Liver (tissue), 9 donors: Measurements from ENCODE around the gene ASB1. TPM values are rescaled to one million over a fixed set of nuclear protein-coding genes. Genes with fewer than 3 reads are reported as not detected.
A peak's percentile ranks its signal among the peaks of the same experiment; 100 is the strongest.

Source experiments
- DNase-seq: peaks from one replicate; pipeline ENCODE4 v3.0.0-alpha.2; 2017; ENCODE audit warnings: low spot score
- H3K27ac ChIP-seq, 2 donors: one replicate each; pipeline ENCODE4 v1.7.0; 2013; ENCODE audit warnings: inconsistent platforms in 2 of 2, low read length in 2 of 2, control low read depth in 1 of 2, low read depth in 1 of 2, mild to moderate bottlenecking in 1 of 2
- H3K27me3 ChIP-seq, 4 donors: one replicate each; pipeline versions ENCODE4 v1.6.1 to v1.7.0; 2013; ENCODE audit warnings: low read length in 3 of 4, inconsistent platforms in 1 of 4, mild to moderate bottlenecking in 1 of 4, moderate library complexity in 1 of 4; ENCODE audit not compliant: control insufficient read depth in 4 of 4, insufficient read depth in 4 of 4
- H3K36me3 ChIP-seq, 4 donors: one replicate each; pipeline versions ENCODE4 v1.6.1 to v1.7.0; 2013; ENCODE audit warnings: low read length in 3 of 4, mild to moderate bottlenecking in 3 of 4, low read depth in 1 of 4, moderate library complexity in 1 of 4; ENCODE audit not compliant: control insufficient read depth in 4 of 4, insufficient read depth in 3 of 4
- H3K4me1 ChIP-seq, 4 donors: one replicate each; pipeline versions ENCODE4 v1.6.1 to v1.7.0; 2013; ENCODE audit warnings: low read length in 3 of 4, mild to moderate bottlenecking in 3 of 4, moderate library complexity in 1 of 4; ENCODE audit not compliant: control insufficient read depth in 4 of 4, insufficient read depth in 4 of 4
- H3K4me3 ChIP-seq, 3 donors: one replicate each; pipeline versions ENCODE4 v1.6.1 to v1.7.0; 2013; ENCODE audit warnings: low read length in 3 of 3, control low read depth in 1 of 3, low read depth in 1 of 3, mild to moderate bottlenecking in 1 of 3
- H3K9ac ChIP-seq, 2 donors: one replicate each; pipeline ENCODE4 v1.7.0; 2013; ENCODE audit warnings: low read length in 2 of 2, mild to moderate bottlenecking in 2 of 2, moderate library complexity in 2 of 2, control low read depth in 1 of 2, low read depth in 1 of 2
- H3K9me3 ChIP-seq, 4 donors: one replicate each; pipeline versions ENCODE4 v1.6.1 to v1.7.0; 2013; ENCODE audit warnings: low read length in 3 of 4; ENCODE audit not compliant: control insufficient read depth in 4 of 4
- CTCF ChIP-seq: fragments of 150-350 bp; IDR thresholded peaks from 2 replicates; pipeline ENCODE4 v1.5.1; 2017; ENCODE audit warnings: improper control_type of control experiment, low read depth, low read length; ENCODE audit not compliant: missing input control
- FOXA1 ChIP-seq: IDR thresholded peaks from 2 replicates; pipeline ENCODE4 v1.6.1; 2016; ENCODE audit warnings: antibody characterized with exemption
- FOXA2 ChIP-seq: IDR thresholded peaks from 2 replicates; pipeline ENCODE4 v1.6.1; 2016; ENCODE audit warnings: antibody characterized with exemption
- HNF4G ChIP-seq: IDR thresholded peaks from 2 replicates; pipeline ENCODE4 v1.6.1; 2016; ENCODE audit warnings: antibody characterized with exemption
- JUND ChIP-seq, 2 donors: IDR thresholded peaks; 2 replicates each; pipeline ENCODE4 v1.6.1; 2016; ENCODE audit warnings: antibody characterized with exemption in 2 of 2
- MAX ChIP-seq: IDR thresholded peaks from 2 replicates; pipeline ENCODE4 v1.6.1; 2016; ENCODE audit warnings: antibody characterized with exemption
- NR2F2 ChIP-seq: IDR thresholded peaks from 2 replicates; pipeline ENCODE4 v1.6.1; 2016; ENCODE audit warnings: antibody characterized with exemption
- RAD21 ChIP-seq, 2 donors: IDR thresholded peaks; 2 replicates each; pipeline ENCODE4 v1.6.1; 2016; ENCODE audit warnings: antibody characterized with exemption in 2 of 2, mild to moderate bottlenecking in 2 of 2
- RXRA ChIP-seq, 2 donors: IDR thresholded peaks; 2 replicates each; pipeline ENCODE4 v1.6.1; 2017 to 2018; ENCODE audit warnings: antibody characterized with exemption in 2 of 2, mild to moderate bottlenecking in 1 of 2
- SP1 ChIP-seq: IDR thresholded peaks from 2 replicates; pipeline ENCODE4 v1.6.1; 2018; ENCODE audit warnings: antibody characterized with exemption, mild to moderate bottlenecking
- YY1 ChIP-seq: IDR thresholded peaks from 2 replicates; pipeline ENCODE4 v1.6.1; 2016; ENCODE audit warnings: antibody characterized with exemption, mild to moderate bottlenecking
- ZBTB33 ChIP-seq: IDR thresholded peaks from 2 replicates; pipeline ENCODE4 v1.6.1; 2016; ENCODE audit warnings: antibody characterized with exemption
- WGBS: extraction: QIAGEN DNeasy Blood & Tissue Kit; methylation state at CpG from one replicate; pipeline ENCODE4 v1.1.7; 2013; 5-methylcytosine and 5-hydroxymethylcytosine counted together
- polyA plus RNA-seq, 2 donors: library from polyadenylated mRNA; stranded (reverse) in 1 of 2; unstranded in 1 of 2; fragments of 200-250 nt in 1 of 2; fragments of >200 nt in 1 of 2; fragmentation: Nextera tagmentation in 1 of 2; extraction: Ambion mirVana in 1 of 2; gene quantifications; one replicate each; pipeline versions ENCODE4 v1.2.1 to v1.2.3, GENCODE V29; 2013 to 2015
- total RNA-seq, 2 donors: library from RNA; depleted of rRNA; stranded (reverse); fragments of >200 nt; gene quantifications; one replicate each; pipeline ENCODE4 v1.2.3, GENCODE V29; 2014
- TF ChIP-seq, protein P1 (sequence below): IDR thresholded peaks from 2 replicates; pipeline ENCODE4 v1.6.1; 2016; ENCODE audit warnings: antibody characterized with exemption, mild to moderate bottlenecking
- TF ChIP-seq, protein P2 (sequence below): IDR thresholded peaks from 2 replicates; pipeline ENCODE4 v1.6.1; 2016; ENCODE audit warnings: antibody characterized with exemption
- donor health status: healthy.
- donor health status: healthy.
- donor health status: healthy.
- donor health status: healthy.
- donor health status: healthy.

The ASB1 gene
- total and polyA plus RNA-seq, 4 donors = 6.1 to 15.2 (median 10.5) TPM

- Histone ChIP-seq H3K27me3 (no peaks in the 10 kb centered on the region), H3K36me3 (no peaks in the 10 kb centered on the region), H3K4me3 (no peak overlapping the region), H3K9ac (no peak overlapping the region), H3K9me3 (no peaks in the 10 kb centered on the region), H3K4me1 (no peaks in the 10 kb centered on the region), H3K27ac (no peak overlapping the region)
- TF ChIP-seq RAD21 (IDR thresholded peaks at IDR 0.05) = no peak
- no peak for TF ChIP-seq NR2F2
- TF ChIP-seq MAX = no peak
- TF ChIP-seq RXRA (IDR thresholded peaks at IDR 0.05) = no peak
- no peak for TF ChIP-seq FOXA1
- TF ChIP-seq ZBTB33 = no peak
- TF ChIP-seq, protein P1, sequence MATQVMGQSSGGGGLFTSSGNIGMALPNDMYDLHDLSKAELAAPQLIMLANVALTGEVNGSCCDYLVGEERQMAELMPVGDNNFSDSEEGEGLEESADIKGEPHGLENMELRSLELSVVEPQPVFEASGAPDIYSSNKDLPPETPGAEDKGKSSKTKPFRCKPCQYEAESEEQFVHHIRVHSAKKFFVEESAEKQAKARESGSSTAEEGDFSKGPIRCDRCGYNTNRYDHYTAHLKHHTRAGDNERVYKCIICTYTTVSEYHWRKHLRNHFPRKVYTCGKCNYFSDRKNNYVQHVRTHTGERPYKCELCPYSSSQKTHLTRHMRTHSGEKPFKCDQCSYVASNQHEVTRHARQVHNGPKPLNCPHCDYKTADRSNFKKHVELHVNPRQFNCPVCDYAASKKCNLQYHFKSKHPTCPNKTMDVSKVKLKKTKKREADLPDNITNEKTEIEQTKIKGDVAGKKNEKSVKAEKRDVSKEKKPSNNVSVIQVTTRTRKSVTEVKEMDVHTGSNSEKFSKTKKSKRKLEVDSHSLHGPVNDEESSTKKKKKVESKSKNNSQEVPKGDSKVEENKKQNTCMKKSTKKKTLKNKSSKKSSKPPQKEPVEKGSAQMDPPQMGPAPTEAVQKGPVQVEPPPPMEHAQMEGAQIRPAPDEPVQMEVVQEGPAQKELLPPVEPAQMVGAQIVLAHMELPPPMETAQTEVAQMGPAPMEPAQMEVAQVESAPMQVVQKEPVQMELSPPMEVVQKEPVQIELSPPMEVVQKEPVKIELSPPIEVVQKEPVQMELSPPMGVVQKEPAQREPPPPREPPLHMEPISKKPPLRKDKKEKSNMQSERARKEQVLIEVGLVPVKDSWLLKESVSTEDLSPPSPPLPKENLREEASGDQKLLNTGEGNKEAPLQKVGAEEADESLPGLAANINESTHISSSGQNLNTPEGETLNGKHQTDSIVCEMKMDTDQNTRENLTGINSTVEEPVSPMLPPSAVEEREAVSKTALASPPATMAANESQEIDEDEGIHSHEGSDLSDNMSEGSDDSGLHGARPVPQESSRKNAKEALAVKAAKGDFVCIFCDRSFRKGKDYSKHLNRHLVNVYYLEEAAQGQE = no peak
- TF ChIP-seq FOXA2 = no peak
- no peak for TF ChIP-seq SP1
- no peak for TF ChIP-seq YY1
- TF ChIP-seq HNF4G = no peak
- no peak for TF ChIP-seq JUND (IDR thresholded peaks at IDR 0.05)
- WGBS = 88% methylated on average over 6 of the region's 6 CpGs
- DNase-seq = no peak
Measured at GRCh38 chr2:238461916-238462315, 35.2 kb downstream of the ASB1 start.

DNA sequence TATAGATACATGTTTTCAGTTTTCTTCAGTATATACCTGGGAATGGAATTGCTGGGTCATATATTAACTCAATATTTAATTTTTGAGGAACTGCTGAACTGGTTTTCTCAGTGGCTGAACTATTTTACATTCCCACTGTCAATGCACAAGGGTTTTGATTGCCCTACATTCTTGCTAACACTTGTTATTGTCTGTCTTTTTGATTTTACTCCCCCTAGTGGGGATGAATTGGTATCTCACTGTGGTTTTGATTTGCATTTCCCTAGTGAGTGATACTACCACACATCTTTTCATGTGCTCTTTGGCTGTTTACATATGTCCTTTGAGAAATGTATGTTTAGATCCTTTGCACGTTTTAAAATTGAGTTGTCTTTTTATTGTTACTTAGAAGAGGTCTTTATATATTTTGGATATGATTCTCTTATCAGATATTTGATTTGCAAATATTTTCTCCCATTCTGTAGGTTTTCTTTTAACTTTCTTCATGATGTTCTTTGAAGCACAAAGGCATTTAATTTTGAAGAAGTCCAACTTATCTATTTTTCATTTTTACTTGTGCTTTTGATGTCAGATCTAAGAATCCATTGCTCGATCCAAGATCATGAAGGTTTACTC, 36.2 kb downstream of the ASB1 start:
- no peak overlapping the region for H3K27ac ChIP-seq
- TF ChIP-seq RAD21 (IDR thresholded peaks at IDR 0.05) (peak; percentile 93 to 97), CTCF (peak; percentile 79)
- TF ChIP-seq, protein P2, sequence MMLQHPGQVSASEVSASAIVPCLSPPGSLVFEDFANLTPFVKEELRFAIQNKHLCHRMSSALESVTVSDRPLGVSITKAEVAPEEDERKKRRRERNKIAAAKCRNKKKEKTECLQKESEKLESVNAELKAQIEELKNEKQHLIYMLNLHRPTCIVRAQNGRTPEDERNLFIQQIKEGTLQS = no peak
- DNase-seq = no peak
- no peaks in the 10 kb centered on the region for H3K4me1 ChIP-seq
- no peaks in the 10 kb centered on the region for H3K9me3 ChIP-seq
- WGBS = 53% methylated on average over 2 of the region's 2 CpGs
- no peaks in the 10 kb centered on the region for H3K36me3 ChIP-seq
- H3K27me3 ChIP-seq = no peaks in the 10 kb centered on the region
- no peak overlapping the region for H3K9ac ChIP-seq
- H3K4me3 ChIP-seq = no peak overlapping the region
